ENCODE measurements around the gene CRYL1.
A peak's percentile ranks its signal among the peaks of the same experiment; 100 is the strongest.

The CRYL1 gene

GRCh38 chr13:20426766-20427448, 98.8 kb downstream of the CRYL1 start:
- DNase-seq, result no peak
- Histone ChIP-seq H3K9me3 (no peaks in the 10 kb centered on the region), H3K27me3 (no peaks in the 10 kb centered on the region), H3K36me3 (no peaks in the 10 kb centered on the region), H3K4me3 (ENCODE audit: low read depth, low read length) (no peak overlapping the region), H3K4me1 (peaks cover 5% of the 10 kb centered on the region; the same call in 1 of the 2 replicates)
- TF ChIP-seq, protein P1, sequence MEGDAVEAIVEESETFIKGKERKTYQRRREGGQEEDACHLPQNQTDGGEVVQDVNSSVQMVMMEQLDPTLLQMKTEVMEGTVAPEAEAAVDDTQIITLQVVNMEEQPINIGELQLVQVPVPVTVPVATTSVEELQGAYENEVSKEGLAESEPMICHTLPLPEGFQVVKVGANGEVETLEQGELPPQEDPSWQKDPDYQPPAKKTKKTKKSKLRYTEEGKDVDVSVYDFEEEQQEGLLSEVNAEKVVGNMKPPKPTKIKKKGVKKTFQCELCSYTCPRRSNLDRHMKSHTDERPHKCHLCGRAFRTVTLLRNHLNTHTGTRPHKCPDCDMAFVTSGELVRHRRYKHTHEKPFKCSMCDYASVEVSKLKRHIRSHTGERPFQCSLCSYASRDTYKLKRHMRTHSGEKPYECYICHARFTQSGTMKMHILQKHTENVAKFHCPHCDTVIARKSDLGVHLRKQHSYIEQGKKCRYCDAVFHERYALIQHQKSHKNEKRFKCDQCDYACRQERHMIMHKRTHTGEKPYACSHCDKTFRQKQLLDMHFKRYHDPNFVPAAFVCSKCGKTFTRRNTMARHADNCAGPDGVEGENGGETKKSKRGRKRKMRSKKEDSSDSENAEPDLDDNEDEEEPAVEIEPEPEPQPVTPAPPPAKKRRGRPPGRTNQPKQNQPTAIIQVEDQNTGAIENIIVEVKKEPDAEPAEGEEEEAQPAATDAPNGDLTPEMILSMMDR (IDR thresholded peaks at IDR 0.05; ENCODE audit: low read depth, low read length), result no peak

GRCh38 chr13:20425819-20426219, 99.8 kb downstream of the CRYL1 start:
- H3K4me3 ChIP-seq (ENCODE audit: low read depth, low read length), result no peak overlapping the region
- DNase-seq, result peak; percentile 79
- no peaks in the 10 kb centered on the region for H3K36me3 ChIP-seq
- no peaks in the 10 kb centered on the region for H3K27me3 ChIP-seq
- no peaks in the 10 kb centered on the region for H3K9me3 ChIP-seq
- TF ChIP-seq, protein P1 (IDR thresholded peaks at IDR 0.05; ENCODE audit: low read depth, low read length), result no peak
- peaks cover 5% of the 10 kb centered on the region; the same call in 1 of the 2 replicates for H3K4me1 ChIP-seq

DNA sequence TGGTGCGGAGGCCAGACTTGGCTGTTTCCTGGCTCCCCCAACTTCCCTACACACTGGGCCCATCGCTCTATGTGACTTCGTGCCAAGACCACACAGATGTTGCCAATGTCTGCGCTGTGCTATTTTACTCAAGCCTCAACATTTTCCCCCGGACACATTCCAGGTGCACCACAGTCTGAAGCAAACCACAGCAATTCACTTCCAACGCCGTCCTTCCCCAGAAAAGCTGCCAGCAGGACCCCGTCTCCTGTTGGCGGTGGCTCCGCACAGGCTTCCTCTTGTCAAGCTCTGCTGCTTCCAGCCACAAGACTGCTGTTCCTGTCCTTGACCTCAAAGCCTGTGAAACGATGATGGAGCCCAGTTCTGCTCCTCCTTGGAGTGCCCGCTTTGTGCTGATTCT, 100.7 kb downstream of the CRYL1 start:
- Histone ChIP-seq H3K4me3 (ENCODE audit: low read depth, low read length) (no peak overlapping the region), H3K36me3 (no peaks in the 10 kb centered on the region), H3K27me3 (no peaks in the 10 kb centered on the region), H3K9me3 (no peaks in the 10 kb centered on the region), H3K4me1 (peaks cover 5% of the 10 kb centered on the region; the same call in 1 of the 2 replicates)
- no peak for DNase-seq
- TF ChIP-seq, protein P1 (IDR thresholded peaks at IDR 0.05; ENCODE audit: low read depth, low read length), result no peak

- TF ChIP-seq, protein P1 (IDR thresholded peaks at IDR 0.05; ENCODE audit: low read depth, low read length), result no peak
- DNase-seq, result no peak
- Histone ChIP-seq H3K36me3 (no peaks in the 10 kb centered on the region), H3K4me1 (peaks cover 5% of the 10 kb centered on the region; the same call in 1 of the 2 replicates), H3K27me3 (no peaks in the 10 kb centered on the region), H3K4me3 (ENCODE audit: low read depth, low read length) (no peak overlapping the region), H3K9me3 (no peaks in the 10 kb centered on the region)
These were observed 101.2 kb downstream of the CRYL1 start for GRCh38 chr13:20424559-20424852.

DNA sequence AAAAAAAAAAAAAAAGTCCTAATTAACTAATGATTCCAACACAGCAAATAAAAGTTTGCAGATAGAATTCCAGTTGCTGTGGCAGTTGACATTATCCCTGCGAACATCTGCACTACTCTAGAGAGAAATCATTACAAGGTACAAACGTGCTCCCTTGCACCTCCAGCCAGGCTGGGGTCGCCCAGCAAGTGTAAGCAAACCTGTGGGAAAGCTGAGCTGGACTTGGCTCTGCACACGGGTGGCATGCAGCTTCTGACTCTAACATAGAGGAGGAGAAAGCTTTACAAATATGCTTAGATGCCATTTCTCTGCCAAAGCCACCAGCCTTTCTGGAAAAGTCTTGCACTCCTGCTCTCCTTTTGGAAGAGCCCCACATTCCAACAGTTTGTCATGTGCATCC, 103.3 kb downstream of the CRYL1 start:
- Histone ChIP-seq H3K27me3 (no peaks in the 10 kb centered on the region), H3K4me3 (ENCODE audit: low read depth, low read length) (no peak overlapping the region), H3K36me3 (no peaks in the 10 kb centered on the region), H3K4me1 (peaks cover 5% of the 10 kb centered on the region; the same call in 1 of the 2 replicates), H3K9me3 (no peaks in the 10 kb centered on the region)
- TF ChIP-seq, protein P1 (IDR thresholded peaks at IDR 0.05; ENCODE audit: low read depth, low read length), result no peak
- DNase-seq, result no peak

DNA sequence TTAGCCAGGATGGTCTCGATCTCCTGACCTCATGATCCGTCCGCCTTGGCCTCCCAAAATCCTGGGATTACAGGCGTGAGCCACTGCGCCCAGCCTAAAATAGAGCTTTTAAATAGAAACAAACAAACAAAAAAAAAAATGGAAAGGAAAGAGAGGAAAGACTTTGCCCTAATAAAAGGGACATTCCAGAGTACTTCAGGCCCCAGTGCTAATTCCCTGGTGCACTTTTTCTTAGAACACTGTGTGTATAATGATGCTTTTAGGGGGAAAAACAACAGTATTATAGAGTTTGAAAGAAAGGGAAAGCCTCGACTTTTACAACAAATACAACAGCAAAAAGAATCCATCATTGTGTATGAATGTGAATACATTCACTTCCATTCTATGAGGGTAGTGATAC, 104.7 kb downstream of the CRYL1 start:
- no peaks in the 10 kb centered on the region for H3K9me3 ChIP-seq
- H3K4me3 ChIP-seq (ENCODE audit: low read depth, low read length), result no peak overlapping the region
- H3K4me1 ChIP-seq, result peaks cover 5% of the 10 kb centered on the region; the same call in 1 of the 2 replicates
- H3K36me3 ChIP-seq, result no peaks in the 10 kb centered on the region
- TF ChIP-seq, protein P1 (IDR thresholded peaks at IDR 0.05; ENCODE audit: low read depth, low read length), result no peak
- no peaks in the 10 kb centered on the region for H3K27me3 ChIP-seq
- DNase-seq, result no peak
